Kidney capillary endothelial cell (primary cell): Measurements from ENCODE around the gene APLP1.
"Not testable (repeated sequence)": the region's sequence is repeated elsewhere in the genome, so short reads cannot be mapped to it uniquely, and the experiment has no call there.

ENCODE experiments used
- DNase-seq: peaks from one replicate; pipeline ENCODE4 v3.0.0-alpha.2; 2018; ENCODE audit warnings: low spot score

Gene APLP1

GRCh38 chr19:35882114-35882832, 13.9 kb downstream of the APLP1 start:
- peak; percentile 48 for DNase-seq

GRCh38 chr19:35883882-35884281, 15.5 kb downstream of the APLP1 start:
- no peak for DNase-seq

GRCh38 chr19:35885225-35885738, 16.9 kb downstream of the APLP1 start:
- no peak for DNase-seq

- no peak for DNase-seq
These were observed 17.5 kb downstream of the APLP1 start for GRCh38 chr19:35885904-35886303.

- no peak for DNase-seq
These were observed 18.8 kb downstream of the APLP1 start for GRCh38 chr19:35887197-35887596.

GRCh38 chr19:35888398-35888797, 20.0 kb downstream of the APLP1 start:
- no peak for DNase-seq

- no peak for DNase-seq
These were observed 21.2 kb downstream of the APLP1 start for GRCh38 chr19:35889370-35890112.

- DNase-seq = no peak
These were observed 21.8 kb downstream of the APLP1 start for GRCh38 chr19:35890113-35890650.

GRCh38 chr19:35891819-35892218, 23.4 kb downstream of the APLP1 start:
- not testable (repeated sequence) for DNase-seq

- DNase-seq = no peak
These were observed 26.0 kb downstream of the APLP1 start for GRCh38 chr19:35894342-35894741.

GRCh38 chr19:35895911-35896642, 27.7 kb downstream of the APLP1 start:
- DNase-seq = no peak

- no peak for DNase-seq
These were observed 28.3 kb downstream of the APLP1 start for GRCh38 chr19:35896643-35897040.

GRCh38 chr19:35897706-35898451, 29.5 kb downstream of the APLP1 start:
- no peak for DNase-seq

GRCh38 chr19:35898499-35898809, 30.1 kb downstream of the APLP1 start:
- no peak for DNase-seq

GRCh38 chr19:35899547-35900214, 31.3 kb downstream of the APLP1 start:
- DNase-seq = peak; percentile 66

GRCh38 chr19:35901055-35901644, 32.8 kb downstream of the APLP1 start:
- no peak for DNase-seq

- peak; percentile 3 for DNase-seq
These were observed 33.7 kb downstream of the APLP1 start, which contains the start of gene HCST for GRCh38 chr19:35901854-35902661. HCST (plus strand) TSS chr19:35902529; CDS start chr19:35902594, 65 bp downstream.

GRCh38 chr19:35902870-35903475, 34.6 kb downstream of the APLP1 start:
- DNase-seq = no peak

- peak; percentile 38 for DNase-seq
These were observed 35.3 kb downstream of the APLP1 start for GRCh38 chr19:35903550-35904179.
